IPS DF 19.7 (cell line): ENCODE results near the gene C12orf56.
"Not testable (repeated sequence)": the region's sequence is repeated elsewhere in the genome, so short reads cannot be mapped to it uniquely, and the experiment has no call there.

Experiments used
- DNase-seq: peaks from one replicate; pipeline ENCODE4 v3.0.0-alpha.2; 2013; ENCODE audit warnings: low read depth, low spot score

C12orf56 gene

GRCh38 chr12:64304571-64304970 lies 86.0 kb downstream of the C12orf56 start:
- no peak for DNase-seq

GRCh38 chr12:64299628-64300027 lies 90.9 kb downstream of the C12orf56 start:
- DNase-seq, result no peak

- DNase-seq, result no peak
Observed at GRCh38 chr12:64296301-64296700, 94.3 kb downstream of the C12orf56 start.

- DNase-seq, result no peak
Observed at GRCh38 chr12:64293654-64294364, 96.7 kb downstream of the C12orf56 start.

GRCh38 chr12:64293174-64293573 lies 97.4 kb downstream of the C12orf56 start:
- not testable (repeated sequence) for DNase-seq

GRCh38 chr12:64286521-64286920 lies 104.0 kb downstream of the C12orf56 start:
- DNase-seq, result no peak

- no peak for DNase-seq
Observed at GRCh38 chr12:64284256-64284655, 106.3 kb downstream of the C12orf56 start.

GRCh38 chr12:64278421-64278820 lies 112.1 kb downstream of the C12orf56 start:
- DNase-seq, result no peak

- DNase-seq, result peak; percentile 57
Observed at GRCh38 chr12:64273527-64274403, 116.8 kb downstream of the C12orf56 start.

GRCh38 chr12:64270411-64270810 lies 120.1 kb downstream of the C12orf56 start:
- no peak for DNase-seq

GRCh38 chr12:64269161-64269560 lies 121.4 kb downstream of the C12orf56 start:
- DNase-seq, result no peak

- DNase-seq, result no peak
Observed at GRCh38 chr12:64268409-64268808, 122.1 kb downstream of the C12orf56 start.

- DNase-seq, result no peak
Observed at GRCh38 chr12:64265839-64266238, 124.7 kb downstream of the C12orf56 start.

GRCh38 chr12:64261813-64262212 lies 128.7 kb downstream of the C12orf56 start:
- DNase-seq, result no peak

GRCh38 chr12:64258576-64258975 lies 132.0 kb downstream of the C12orf56 start:
- no peak for DNase-seq

GRCh38 chr12:64256166-64256800 lies 134.3 kb downstream of the C12orf56 start:
- no peak for DNase-seq

- no peak for DNase-seq
Observed at GRCh38 chr12:64255249-64255648, 135.3 kb downstream of the C12orf56 start.

- DNase-seq, result no peak
Observed at GRCh38 chr12:64253356-64253755, 137.2 kb downstream of the C12orf56 start.

- DNase-seq, result no peak
Observed at GRCh38 chr12:64252681-64253080, 137.9 kb downstream of the C12orf56 start.

- no peak for DNase-seq
Observed at GRCh38 chr12:64243809-64244208, 146.7 kb downstream of the C12orf56 start.

GRCh38 chr12:64240781-64241180 lies 149.8 kb downstream of the C12orf56 start:
- no peak for DNase-seq

GRCh38 chr12:64237382-64237781 lies 153.2 kb downstream of the C12orf56 start:
- DNase-seq, result no peak
